Medulla oblongata (tissue), 1 donor: Measurements from ENCODE around the gene S100A4.

Experiments
- DNase-seq: peaks from one replicate; pipeline ENCODE4 v3.0.0-alpha.2; 2015; ENCODE audit errors: extremely low spot score

Gene S100A4

DNA sequence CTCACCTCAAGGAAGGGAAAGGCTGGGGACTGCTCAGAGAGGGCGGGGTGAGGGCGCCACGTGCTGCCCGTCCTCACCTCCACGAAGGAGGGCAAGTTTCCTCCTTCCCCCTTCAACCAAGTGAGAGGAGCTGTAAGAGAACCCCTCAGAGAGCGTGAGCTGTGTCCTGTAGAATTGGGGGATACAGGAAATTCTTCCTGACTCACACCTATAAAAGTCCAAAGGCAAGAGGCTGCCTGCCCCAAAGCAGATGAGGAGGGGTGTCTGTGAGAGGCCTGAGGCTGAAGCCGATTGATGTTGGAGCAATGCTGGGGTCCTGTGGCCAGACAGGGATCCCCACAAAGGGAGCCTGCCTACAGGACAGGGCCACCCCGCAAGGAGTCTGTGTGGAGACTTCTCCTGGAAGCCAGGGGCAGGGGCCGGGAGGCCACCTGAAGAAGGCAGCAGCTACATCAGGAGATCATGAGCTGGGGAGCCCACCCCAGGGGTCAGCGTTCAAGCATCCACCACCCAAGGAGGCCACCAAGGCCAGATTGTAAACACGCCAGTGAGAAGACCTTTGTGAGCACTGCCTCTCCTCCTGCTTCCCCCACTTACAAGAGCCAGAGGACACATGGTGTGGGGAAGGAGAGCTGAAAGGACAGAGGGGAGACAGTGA lies 37.6 kb downstream of the S100A4 start:
- no peak for DNase-seq

DNA sequence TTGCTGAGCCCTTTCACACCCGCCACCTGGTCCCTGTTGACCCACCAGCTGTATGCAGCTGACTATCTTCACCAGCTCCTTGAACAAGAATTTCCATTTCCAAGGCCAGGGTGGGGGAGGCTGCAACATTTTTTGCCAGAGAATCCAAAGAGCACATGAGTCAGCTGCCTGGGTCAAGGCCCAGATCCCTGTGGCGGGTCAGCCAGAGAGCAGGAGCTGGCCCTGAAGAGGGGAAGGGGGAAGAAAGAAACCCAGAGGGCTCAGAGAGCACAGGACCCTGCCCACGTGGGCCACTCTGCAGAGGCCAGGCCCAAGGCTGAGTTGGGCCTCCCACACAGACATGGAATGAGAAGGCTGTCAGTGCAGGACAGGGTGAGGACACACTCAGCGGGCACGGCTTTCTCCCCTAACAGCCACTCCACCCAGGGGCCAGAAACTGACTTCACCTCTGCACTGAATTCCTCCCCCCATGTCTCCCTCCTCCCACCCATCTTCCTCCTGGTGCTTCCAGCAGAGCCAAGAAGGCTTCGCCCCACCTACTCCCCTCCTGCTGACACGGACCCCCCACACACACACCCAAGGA lies 38.7 kb downstream of the S100A4 start:
- DNase-seq, result peak; percentile 56

DNA sequence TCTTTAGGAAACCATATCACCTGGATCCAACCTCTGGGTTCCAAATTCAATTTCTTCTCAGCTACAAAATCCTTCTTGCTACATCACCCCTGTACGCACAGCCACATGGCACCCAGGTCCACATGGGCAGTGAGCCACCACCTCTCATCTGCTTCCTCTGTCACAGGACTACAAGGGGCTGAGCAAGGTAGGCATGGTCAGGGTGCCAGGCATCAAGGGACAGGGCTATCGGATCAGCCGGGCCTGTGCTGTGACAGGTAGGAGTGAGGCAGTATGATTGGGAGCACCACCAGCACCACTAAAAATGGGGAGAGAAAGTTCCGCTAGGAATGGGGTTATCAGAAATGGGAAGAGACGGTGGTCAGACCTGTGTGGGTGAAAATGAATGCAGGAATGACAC lies 39.2 kb downstream of the S100A4 start:
- DNase-seq, result no peak

DNA sequence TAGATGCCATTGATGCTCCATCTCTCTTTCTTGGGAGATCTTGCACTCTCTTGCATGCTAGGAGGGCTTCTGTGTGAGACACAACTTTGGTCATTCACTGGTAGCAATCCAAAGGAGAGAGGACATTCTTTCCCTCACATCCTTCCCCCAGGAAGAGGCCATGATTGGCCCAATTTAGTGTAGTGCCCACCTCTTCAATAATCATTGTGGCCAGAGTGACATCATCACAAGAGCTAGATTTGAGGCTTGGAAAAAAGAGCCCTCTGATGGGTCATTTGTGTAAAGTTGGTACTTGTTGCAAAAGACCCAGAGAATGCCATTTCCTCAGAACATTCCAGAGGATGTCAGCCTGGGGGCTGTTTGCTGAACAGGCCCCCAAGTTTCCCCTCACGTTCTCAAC lies 40.0 kb downstream of the S100A4 start:
- no peak for DNase-seq

DNA sequence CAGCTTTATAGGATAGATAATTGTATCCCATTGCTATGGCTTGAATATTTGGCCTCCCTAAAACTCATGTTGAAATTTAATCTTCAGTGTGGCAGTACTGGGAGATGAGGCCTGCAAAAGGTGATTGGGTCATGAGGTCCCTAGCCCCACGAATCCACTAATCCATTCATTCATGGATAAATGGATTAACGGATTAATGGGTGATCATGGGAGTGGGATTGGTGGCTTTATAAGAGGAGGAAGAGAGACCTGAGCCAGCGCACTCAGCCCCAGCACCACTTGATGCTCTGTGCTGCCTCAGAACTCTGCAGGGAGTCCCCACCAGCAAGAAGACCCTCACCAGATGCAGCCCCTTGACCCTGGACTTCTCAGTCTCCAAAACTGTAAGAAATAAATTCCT lies 41.8 kb downstream of the S100A4 start:
- DNase-seq, result no peak

DNA sequence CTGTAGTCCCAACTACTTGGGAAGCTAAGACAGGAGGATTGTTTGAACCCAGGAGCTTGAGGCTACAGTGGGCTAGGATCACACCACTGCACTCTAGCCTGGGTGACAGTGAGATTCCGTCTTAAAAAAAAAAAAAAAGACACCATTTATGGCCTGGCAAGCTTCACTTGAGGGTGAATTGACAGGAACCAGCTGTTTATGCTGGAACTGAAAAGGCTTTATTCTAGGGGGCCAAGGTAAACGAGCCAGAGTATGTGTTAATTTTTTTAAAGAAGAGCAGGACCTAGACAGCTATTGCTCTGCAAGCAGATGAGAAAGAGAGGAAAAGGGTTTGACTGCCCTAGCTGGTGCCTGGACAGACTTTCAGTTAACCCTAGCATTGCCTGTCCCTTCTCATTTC lies 46.9 kb downstream of the S100A4 start:
- DNase-seq, result no peak

DNA sequence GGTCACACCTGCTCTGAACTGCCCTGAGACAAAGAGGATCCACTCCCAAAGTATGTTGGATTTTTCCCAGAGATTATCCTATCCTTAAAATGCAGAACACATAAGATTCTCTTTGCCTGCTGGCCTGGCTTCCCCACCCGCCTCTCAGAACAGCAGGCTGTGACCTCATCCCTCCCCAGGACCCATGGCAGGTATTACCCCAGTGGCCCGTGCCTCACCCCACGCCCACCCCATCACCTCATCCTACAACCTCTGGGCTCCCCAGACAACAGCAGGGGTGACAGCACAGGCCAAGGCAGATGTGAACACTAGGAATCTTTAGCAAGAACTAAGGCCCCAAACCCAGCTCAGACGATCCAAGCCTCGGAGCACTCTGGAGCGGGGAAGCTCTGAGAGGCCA lies 50.1 kb downstream of the S100A4 start:
- no peak for DNase-seq

DNA sequence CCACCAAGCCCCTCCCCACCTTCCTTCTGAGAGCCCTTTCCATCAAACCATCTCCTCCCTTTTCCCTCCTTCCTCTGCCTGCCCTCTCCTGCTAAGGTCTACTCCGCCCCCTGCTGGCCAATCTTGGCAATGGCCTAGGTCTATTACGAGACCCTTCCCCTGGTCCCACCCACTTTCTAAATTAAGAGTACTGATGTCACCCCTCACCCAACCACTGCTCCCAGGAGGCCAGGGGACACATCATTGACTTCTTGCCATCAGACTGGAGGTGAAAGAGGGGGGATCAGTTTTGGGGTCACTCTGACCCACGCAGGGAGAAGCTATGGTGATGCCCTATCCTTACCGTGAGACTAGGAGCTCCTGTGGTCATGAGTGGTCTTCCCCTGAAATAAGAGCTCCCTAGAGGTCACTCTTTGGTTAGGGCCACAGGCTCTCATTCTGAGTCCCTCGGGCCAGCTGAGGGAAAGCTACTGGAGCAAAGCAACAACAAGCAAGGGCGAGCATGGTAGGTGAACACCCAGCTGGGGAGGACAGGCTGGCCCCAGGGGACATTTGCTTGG lies 50.5 kb downstream of the S100A4 start:
- peak; percentile 63 for DNase-seq
